HepG2 (cell line): ENCODE data around the gene ASPHD1. TPM values are rescaled to one million over a fixed set of nuclear protein-coding genes. Genes with fewer than 3 reads are reported as not detected.

Source experiments
- ERF ChIP-seq: IDR thresholded peaks from 2 replicates; pipeline ENCODE4 v1.6.1; 2018; ENCODE audit warnings: missing biosample characterization, missing genetic modification reagents
- ETV6 ChIP-seq: sonication (generic); formaldehyde crosslinking; conservative IDR thresholded peaks from 2 replicates; pipeline ENCODE4 v1.4.0; 2020; ENCODE audit warnings: missing genetic modification reagents
- HMG20B ChIP-seq: conservative IDR thresholded peaks from 2 replicates; pipeline ENCODE4 v1.6.1; 2016; ENCODE audit warnings: missing genetic modification reagents, missing compliant biosample characterization
- KDM3A ChIP-seq: IDR thresholded peaks from 2 replicates; pipeline ENCODE4 v1.6.1; 2018; ENCODE audit warnings: low read depth, missing compliant biosample characterization
- KDM5B ChIP-seq: sonication (generic); formaldehyde crosslinking; IDR thresholded peaks from 2 replicates; pipeline ENCODE4 v1.4.0; 2020; ENCODE audit warnings: missing genetic modification reagents, mild to moderate bottlenecking, borderline replicate concordance
- NFYB ChIP-seq: sonication (generic); formaldehyde crosslinking; IDR thresholded peaks from 2 replicates; pipeline ENCODE4 v1.4.0; 2020; ENCODE audit warnings: missing genetic modification reagents
- POLR2A ChIP-seq, 2 experiments: IDR thresholded peaks; 2 replicates each; pipeline ENCODE4 v1.6.1; 2011; ENCODE audit warnings: low read depth in 2 of 2, low read length in 2 of 2, mild to moderate bottlenecking in 1 of 2, moderate library complexity in 1 of 2; ENCODE audit not compliant: insufficient read depth in 1 of 2
- POLR2AphosphoS5 ChIP-seq: IDR thresholded peaks from 2 replicates; pipeline ENCODE4 v1.6.1; 2012; ENCODE audit warnings: low read depth, low read length
- PRPF4 ChIP-seq: fragments of 200-400 bp; formaldehyde crosslinking; IDR thresholded peaks from 2 replicates; pipeline ENCODE4 v1.6.1; 2016; ENCODE audit warnings: low read length, low read depth; ENCODE audit not compliant: poor library complexity, severe bottlenecking
- RFX3 ChIP-seq: IDR thresholded peaks from 2 replicates; pipeline ENCODE4 v1.6.1; 2016; ENCODE audit warnings: missing biosample characterization, missing genetic modification reagents
- SALL1 ChIP-seq: sonication (generic); formaldehyde crosslinking; IDR thresholded peaks from 2 replicates; pipeline ENCODE4 v1.8.0; 2022; ENCODE audit warnings: mild to moderate bottlenecking, missing genetic modification reagents
- SALL2 ChIP-seq: sonication (generic); formaldehyde crosslinking; IDR thresholded peaks from 2 replicates; pipeline ENCODE4 v1.8.1; 2023; ENCODE audit warnings: mild to moderate bottlenecking, missing genetic modification reagents, inconsistent platforms
- SNAPC4 ChIP-seq: sonication (generic); formaldehyde crosslinking; IDR thresholded peaks from 2 replicates; pipeline ENCODE4 v1.4.0; 2020; ENCODE audit warnings: mild to moderate bottlenecking, missing genetic modification reagents
- TCF12 ChIP-seq, 2 experiments: fragments of 450-650 bp in 1 of 2; sonication (generic) in 1 of 2; formaldehyde crosslinking in 1 of 2; IDR thresholded peaks; 2 replicates each; pipeline versions ENCODE4 v1.6.1 to v1.8.0; 2017 to 2022; ENCODE audit warnings: antibody characterized with exemption in 1 of 2, mild to moderate bottlenecking in 1 of 2, missing genetic modification reagents in 1 of 2, moderate library complexity in 1 of 2
- ZFY ChIP-seq: sonication (generic); formaldehyde crosslinking; IDR thresholded peaks from 2 replicates; pipeline ENCODE4 v1.4.0; 2020; ENCODE audit warnings: missing genetic modification reagents
- ZKSCAN5 ChIP-seq: sonication (generic); formaldehyde crosslinking; IDR thresholded peaks from 2 replicates; pipeline ENCODE4 v1.5.1; 2020; ENCODE audit warnings: mild to moderate bottlenecking, missing genetic modification reagents
- ZNF350 ChIP-seq: sonication (generic); formaldehyde crosslinking; IDR thresholded peaks from 2 replicates; pipeline ENCODE4 v1.4.0; 2020; ENCODE audit warnings: mild to moderate bottlenecking, low read depth, missing genetic modification reagents, borderline replicate concordance
- ZNF704 ChIP-seq: sonication (generic); formaldehyde crosslinking; IDR thresholded peaks from 2 replicates; pipeline ENCODE4 v1.8.1; 2023; ENCODE audit warnings: mild to moderate bottlenecking, inconsistent platforms, moderate library complexity, missing genetic modification reagents, borderline replicate concordance
- ZNF740 ChIP-seq: sonication (generic); formaldehyde crosslinking; IDR thresholded peaks from 2 replicates; pipeline ENCODE4 v1.4.0; 2020; ENCODE audit warnings: missing genetic modification reagents
- ZNF816 ChIP-seq: sonication (generic); formaldehyde crosslinking; IDR thresholded peaks from 2 replicates; pipeline ENCODE4 v1.8.0; 2022; ENCODE audit warnings: missing genetic modification reagents, mild to moderate bottlenecking, borderline replicate concordance
- ZNF878 ChIP-seq: sonication (generic); formaldehyde crosslinking; IDR thresholded peaks from 2 replicates; pipeline ENCODE4 v1.8.1; 2023; ENCODE audit warnings: mild to moderate bottlenecking, missing genetic modification reagents, moderate library complexity
- polyA plus RNA-seq, 8 experiments: library from polyadenylated mRNA; depleted of rRNA in 3 of 8; stranded (reverse) in 7 of 8; unstranded in 1 of 8; fragments of >200 nt; fragmentation: Illumina TruSeq in 4 of 8; extraction: Trizol in 4 of 8; gene quantifications; 2 replicates each; pipeline versions ENCODE4 v1.2.1 to v1.2.3, GENCODE V29; 2011 to 2016; ENCODE audit warnings: low read depth in 4 of 8, missing spikeins in 1 of 8, mixed read lengths in 1 of 8; ENCODE audit not compliant: insufficient read depth in 1 of 8
- total RNA-seq, 5 experiments: library from RNA; depleted of rRNA; stranded (reverse); fragments of >200 nt; fragmentation: Illumina TruSeq; extraction: Trizol; gene quantifications; 2 replicates each; pipeline ENCODE4 v1.2.3, GENCODE V29; 2016; ENCODE audit warnings: low read depth in 1 of 5

The ASPHD1 gene
- total and polyA plus RNA-seq, 2 of the 13 experiments (the other 11 are each of a cell fraction or from before 2014, with no cell fraction given): 13.1 to 19.7 TPM

- TF ChIP-seq KDM5B (peak; percentile 91; the same call in 1 of the 2 replicates), SNAPC4 (0 out of 2 replicates have a peak, but pooled peaks have one; percentile 82), ZKSCAN5 (no peak), SALL1 (peak; percentile 90), TCF12 (IDR thresholded peaks at IDR 0.05) (no peak), TCF12 (CRISPR knock-in tag; IDR thresholded peaks at IDR 0.05) (no peak; the same call in 1 of the 2 replicates), PRPF4 (no peak), ZFY (CRISPR knock-in tag) (peak; percentile 98), RFX3 (CRISPR knock-in tag) (no peak), POLR2A (IDR thresholded peaks at IDR 0.05; ENCODE audit: insufficient read depth in 1 of 2, low read depth in 2 of 2, low read length in 2 of 2) (peak; percentile 79 to 99), SALL2 (CRISPR knock-in tag) (peak; percentile 94), ZNF704 (CRISPR knock-in tag) (peak; percentile 97), ZNF740 (CRISPR knock-in tag) (no peak), ETV6 (CRISPR knock-in tag) (no peak; the same call in 1 of the 2 replicates), ERF (CRISPR knock-in tag) (peak; percentile 98), POLR2AphosphoS5 (peak; percentile 98), NFYB (CRISPR knock-in tag) (peak; percentile 28; the same call in 1 of the 2 replicates), KDM3A (CRISPR knock-in tag) (0 out of 2 replicates have a peak, but pooled peaks have one; percentile 4), HMG20B (CRISPR knock-in tag) (0 out of 2 replicates have a peak, but pooled peaks have one; percentile 15), ZNF878 (CRISPR knock-in tag) (no peak), ZNF816 (CRISPR knock-in tag) (peak; percentile 31; the same call in 1 of the 2 replicates), ZNF350 (peak; percentile 75; the same call in 1 of the 2 replicates)
Observed at GRCh38 chr16:29925781-29926710, 25.8 kb downstream of the ASPHD1 start, which contains the start of gene KCTD13 (continued).
